Vagina (tissue), 2 donors: ENCODE data around the gene SPSB1. TPM values are rescaled to one million over a fixed set of nuclear protein-coding genes. Genes with fewer than 3 reads are reported as not detected.

ENCODE experiments used
- DNase-seq, 2 donors: peaks; one replicate each; pipeline ENCODE4 v3.0.0-alpha.2; 2017; ENCODE audit errors: extremely low spot score in 2 of 2
- H3K27ac ChIP-seq: fragments of 200-600 bp; sonication (generic); one replicate; pipeline ENCODE4 v1.5.1; 2019
- H3K27me3 ChIP-seq: fragments of 200-600 bp; sonication (generic); one replicate; pipeline ENCODE4 v1.5.1; 2019
- H3K36me3 ChIP-seq, 2 donors: fragments of 200-600 bp; sonication (generic); one replicate each; pipeline ENCODE4 v1.5.1; 2017 to 2019
- H3K4me1 ChIP-seq: fragments of 200-600 bp; sonication (generic); one replicate; pipeline ENCODE4 v1.5.1; 2019
- H3K4me3 ChIP-seq, 2 donors: fragments of 200-600 bp; sonication (generic); 1 replicate in 1 of 2; 2 replicates in 1 of 2; pipeline ENCODE4 v1.5.1; 2016 to 2019
- H3K9me3 ChIP-seq: fragments of 200-600 bp; sonication (generic); one replicate; pipeline ENCODE4 v1.5.1; 2019
- POLR2A ChIP-seq, 2 donors: fragments of 450-650 bp; IDR thresholded peaks; one replicate each; pipeline ENCODE4 v1.6.1; 2017; ENCODE audit warnings: antibody characterized with exemption in 2 of 2, mild to moderate bottlenecking in 2 of 2, moderate library complexity in 2 of 2
- POLR2AphosphoS5 ChIP-seq, 2 donors: sonication (generic); formaldehyde crosslinking; IDR thresholded peaks; one replicate each; pipeline ENCODE4 v1.9.0; 2017; ENCODE audit warnings: antibody characterized with exemption in 2 of 2, mild to moderate bottlenecking in 2 of 2, low read depth in 1 of 2; ENCODE audit not compliant: insufficient read depth in 1 of 2
- intact Hi-C: fragments of 100-400 bp; cut with DNase I; formaldehyde crosslinking; loops from one replicate; pipeline ENCODE4 v1.15.1; 2023
- total RNA-seq: library from RNA; depleted of rRNA; stranded (reverse); fragments of >200 nt; gene quantifications from one replicate; pipeline ENCODE4 v1.2.3, GENCODE V29; 2016
- TF ChIP-seq, protein P1 (sequence below), 3 experiments: fragments of 450-650 bp in 2 of 3; fragments of 200-600 bp in 1 of 3; sonication (generic) in 1 of 3; IDR thresholded peaks; one replicate each; pipeline ENCODE4 v1.5.1; 2017 to 2019; ENCODE audit warnings: antibody characterized with exemption in 3 of 3, mild to moderate bottlenecking in 2 of 3, moderate library complexity in 2 of 3

SPSB1 gene
- total RNA-seq, 1 donor from 2014 or later, result 40.0 TPM

DNA sequence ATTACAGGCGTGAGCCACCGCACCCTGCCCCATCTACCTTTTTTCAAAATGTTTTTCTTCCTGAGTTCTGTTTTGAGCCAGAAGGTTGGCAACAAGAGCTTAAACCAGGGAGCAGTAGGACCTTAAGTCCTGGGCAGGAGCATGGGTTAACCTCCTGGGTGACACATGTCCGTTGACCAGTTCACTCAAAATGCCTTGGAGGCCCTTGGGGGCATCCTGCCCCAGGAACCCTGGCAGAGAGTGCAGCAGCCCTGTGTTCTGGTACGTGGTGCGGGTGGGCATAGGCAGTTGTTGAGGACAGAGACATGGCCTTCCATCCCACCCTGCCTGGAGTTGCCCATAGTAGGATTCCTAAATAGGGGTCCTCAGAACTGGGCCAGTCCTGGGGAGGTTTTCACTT lies 46.5 kb upstream of the SPSB1 start:
- peaks cover 0 to 22% of the 10 kb centered on the region in 2 donors for H3K36me3 ChIP-seq
- no peak overlapping the region for H3K27ac ChIP-seq
- DNase-seq, result no peak
- intact Hi-C loops, result no loop called here
- no peaks in the 10 kb centered on the region for H3K27me3 ChIP-seq
- no peak overlapping the region for H3K4me3 ChIP-seq
- TF ChIP-seq POLR2A (IDR thresholded peaks at IDR 0.05) (no peak), POLR2AphosphoS5 (IDR thresholded peaks at IDR 0.05; ENCODE audit: insufficient read depth in 1 of 2, low read depth in 1 of 2) (no peak)
- TF ChIP-seq, protein P1, sequence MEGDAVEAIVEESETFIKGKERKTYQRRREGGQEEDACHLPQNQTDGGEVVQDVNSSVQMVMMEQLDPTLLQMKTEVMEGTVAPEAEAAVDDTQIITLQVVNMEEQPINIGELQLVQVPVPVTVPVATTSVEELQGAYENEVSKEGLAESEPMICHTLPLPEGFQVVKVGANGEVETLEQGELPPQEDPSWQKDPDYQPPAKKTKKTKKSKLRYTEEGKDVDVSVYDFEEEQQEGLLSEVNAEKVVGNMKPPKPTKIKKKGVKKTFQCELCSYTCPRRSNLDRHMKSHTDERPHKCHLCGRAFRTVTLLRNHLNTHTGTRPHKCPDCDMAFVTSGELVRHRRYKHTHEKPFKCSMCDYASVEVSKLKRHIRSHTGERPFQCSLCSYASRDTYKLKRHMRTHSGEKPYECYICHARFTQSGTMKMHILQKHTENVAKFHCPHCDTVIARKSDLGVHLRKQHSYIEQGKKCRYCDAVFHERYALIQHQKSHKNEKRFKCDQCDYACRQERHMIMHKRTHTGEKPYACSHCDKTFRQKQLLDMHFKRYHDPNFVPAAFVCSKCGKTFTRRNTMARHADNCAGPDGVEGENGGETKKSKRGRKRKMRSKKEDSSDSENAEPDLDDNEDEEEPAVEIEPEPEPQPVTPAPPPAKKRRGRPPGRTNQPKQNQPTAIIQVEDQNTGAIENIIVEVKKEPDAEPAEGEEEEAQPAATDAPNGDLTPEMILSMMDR (IDR thresholded peaks at IDR 0.05), result no peak
- H3K4me1 ChIP-seq, result peaks cover 92% of the 10 kb centered on the region
- H3K9me3 ChIP-seq, result no peaks in the 10 kb centered on the region

DNA sequence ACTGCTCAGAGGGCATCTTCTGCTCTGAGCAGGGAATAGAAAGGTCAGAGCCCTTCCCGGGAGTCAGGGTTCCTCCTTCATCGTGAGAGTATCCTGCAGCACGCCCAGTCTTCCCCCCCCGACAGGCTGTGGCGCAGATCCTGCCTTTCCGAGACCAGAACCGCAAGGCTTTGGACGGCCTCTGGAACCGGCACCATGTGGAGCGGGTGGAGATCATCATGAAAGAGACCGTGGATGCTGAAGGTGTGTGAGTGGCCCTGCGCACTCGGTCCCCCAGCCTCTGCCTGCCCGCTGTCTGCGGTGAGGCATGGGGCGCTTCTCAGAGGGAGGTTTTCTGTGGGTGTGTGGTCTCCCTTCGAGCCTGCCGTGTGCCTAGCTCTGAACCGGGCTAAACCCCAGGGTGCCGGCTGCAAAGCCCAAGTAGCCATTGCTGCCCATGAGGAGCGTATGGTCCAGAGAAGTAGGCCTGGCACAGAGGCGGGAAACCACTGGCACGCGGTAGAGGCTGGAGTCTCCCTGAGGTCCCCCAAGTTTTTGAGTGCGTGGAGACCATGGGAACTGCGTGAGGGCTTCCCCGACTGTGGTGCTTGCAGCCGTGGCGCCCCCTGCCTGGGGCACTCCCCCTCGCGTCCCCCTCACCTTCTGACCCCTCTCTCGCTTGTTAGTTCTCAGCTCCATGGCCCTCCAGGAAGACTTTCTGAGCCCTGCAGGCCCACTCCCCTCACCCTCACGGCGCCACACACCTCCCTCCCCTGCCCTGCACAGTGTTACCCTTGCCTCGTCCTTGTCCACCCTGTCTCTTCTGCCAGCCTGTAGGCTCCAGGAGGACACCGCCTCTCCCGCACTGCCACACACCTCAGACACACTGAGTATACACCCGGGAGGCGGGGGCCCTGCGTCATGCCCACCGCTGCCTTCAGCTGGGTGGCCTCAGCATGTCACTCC lies 45.6 kb upstream of the SPSB1 start:
- no peaks in the 10 kb centered on the region for H3K9me3 ChIP-seq
- DNase-seq, result no peak
- no peak overlapping the region for H3K4me3 ChIP-seq
- H3K27me3 ChIP-seq, result no peaks in the 10 kb centered on the region
- intact Hi-C loops, result no loop called here
- no peak overlapping the region for H3K27ac ChIP-seq
- TF ChIP-seq POLR2A (IDR thresholded peaks at IDR 0.05) (no peak), POLR2AphosphoS5 (IDR thresholded peaks at IDR 0.05; ENCODE audit: insufficient read depth in 1 of 2, low read depth in 1 of 2) (no peak)
- TF ChIP-seq, protein P1 (IDR thresholded peaks at IDR 0.05), result no peak
- peaks cover 89% of the 10 kb centered on the region for H3K4me1 ChIP-seq
- H3K36me3 ChIP-seq, result peaks cover 0 to 22% of the 10 kb centered on the region in 2 donors

DNA sequence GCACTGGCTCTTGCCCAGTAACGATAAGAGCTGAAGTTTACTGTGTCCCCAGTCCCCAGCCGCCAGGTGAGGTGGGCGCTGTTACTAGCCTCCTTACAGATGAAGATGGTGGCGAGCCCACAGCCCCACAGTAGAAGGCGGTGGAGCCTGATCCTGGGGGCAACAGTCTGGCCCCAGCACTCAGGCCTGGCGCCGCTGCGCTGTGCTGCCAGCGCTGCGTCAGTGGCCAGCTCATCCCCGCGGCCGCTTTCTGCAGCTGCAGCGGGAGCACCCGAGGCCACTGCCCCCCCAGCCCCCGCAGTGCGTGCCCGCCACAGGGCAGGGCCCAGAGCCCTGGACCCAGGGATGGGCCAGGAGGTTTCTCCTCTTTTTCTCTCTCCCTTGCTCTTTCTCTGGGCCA lies 44.8 kb upstream of the SPSB1 start:
- intact Hi-C loops, result no loop called here
- DNase-seq, result no peak
- Histone ChIP-seq H3K27ac (no peak overlapping the region), H3K27me3 (no peaks in the 10 kb centered on the region), H3K4me1 (peaks cover 81% of the 10 kb centered on the region), H3K36me3 (peaks cover 0 to 25% of the 10 kb centered on the region in 2 donors), H3K9me3 (no peaks in the 10 kb centered on the region), H3K4me3 (no peak overlapping the region)
- TF ChIP-seq POLR2AphosphoS5 (IDR thresholded peaks at IDR 0.05; ENCODE audit: insufficient read depth in 1 of 2, low read depth in 1 of 2) (no peak), POLR2A (IDR thresholded peaks at IDR 0.05) (no peak)
- TF ChIP-seq, protein P1 (IDR thresholded peaks at IDR 0.05), result no peak

DNA sequence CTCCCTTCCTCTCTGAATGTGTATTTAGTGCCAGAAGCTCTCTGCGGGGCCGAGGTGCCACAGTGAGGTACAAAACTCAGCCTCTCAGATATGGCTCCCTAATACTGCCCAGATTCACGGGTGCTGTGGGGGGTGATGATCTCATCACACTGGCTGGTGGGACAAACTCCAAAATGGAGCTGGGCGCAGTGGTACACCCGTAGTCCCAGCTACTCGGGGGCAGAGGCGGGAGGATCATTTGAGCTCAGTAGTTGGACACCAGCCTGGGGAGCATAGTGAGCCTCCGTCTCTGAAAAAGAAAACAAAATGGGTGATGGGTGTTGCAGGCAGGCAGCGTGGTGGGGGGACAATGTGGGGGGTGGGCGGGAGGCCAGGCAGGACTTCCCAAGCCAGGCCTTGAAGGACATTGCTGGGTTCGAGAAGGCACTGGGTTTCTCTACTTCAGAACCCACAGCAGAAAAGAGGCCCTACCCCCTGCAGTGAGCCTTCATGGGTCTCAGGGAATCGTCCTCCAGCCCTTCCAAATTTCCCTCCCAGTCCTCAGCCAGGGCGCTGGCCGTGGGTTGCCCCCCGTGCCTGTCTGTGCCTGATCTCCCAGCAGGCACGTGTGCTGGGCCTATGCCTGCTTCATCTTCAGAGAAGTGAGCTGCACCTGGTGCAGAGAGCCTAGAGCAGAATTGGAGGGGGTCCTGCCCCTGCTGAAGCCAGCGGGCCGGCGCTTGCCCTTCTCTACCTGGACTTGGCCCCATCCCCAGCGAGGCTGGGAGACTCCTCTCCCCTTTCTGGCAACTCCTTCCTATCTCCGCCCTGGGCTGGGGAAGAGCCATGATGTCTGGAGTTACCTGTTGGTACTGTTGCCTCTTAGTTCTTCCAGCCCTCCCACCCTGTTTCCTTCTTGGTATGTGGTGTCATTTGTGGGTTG lies 44.1 kb upstream of the SPSB1 start:
- Histone ChIP-seq H3K27ac (peak overlapping the region; percentile 75), H3K4me1 (peaks cover 74% of the 10 kb centered on the region)
- intact Hi-C loops, result no loop called here

DNA sequence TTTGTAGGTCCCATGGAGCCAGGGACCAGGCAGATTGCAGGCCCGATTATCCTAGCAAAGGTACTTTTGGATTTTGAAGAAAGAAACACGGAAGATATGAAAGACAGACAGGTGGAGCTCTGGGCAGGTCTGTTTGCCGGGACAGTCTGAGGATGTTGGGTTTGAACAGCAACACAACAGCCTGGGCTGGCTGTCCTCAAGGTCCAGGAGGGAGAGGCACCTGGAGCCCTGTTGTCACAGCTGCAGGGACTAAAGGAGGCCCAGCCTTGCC lies 43.5 kb upstream of the SPSB1 start:
- intact Hi-C loops, result no loop called here
- peaks cover 0 to 28% of the 10 kb centered on the region in 2 donors for H3K36me3 ChIP-seq
- no peaks in the 10 kb centered on the region for H3K27me3 ChIP-seq
- peaks cover 68% of the 10 kb centered on the region for H3K4me1 ChIP-seq
- peak overlapping the region; percentile 75 for H3K27ac ChIP-seq
- TF ChIP-seq POLR2AphosphoS5 (IDR thresholded peaks at IDR 0.05; ENCODE audit: insufficient read depth in 1 of 2, low read depth in 1 of 2) (no peak), POLR2A (IDR thresholded peaks at IDR 0.05) (no peak)
- TF ChIP-seq, protein P1 (IDR thresholded peaks at IDR 0.05), result no peak
- H3K4me3 ChIP-seq, result no peak overlapping the region
- H3K9me3 ChIP-seq, result no peaks in the 10 kb centered on the region
- no peak for DNase-seq

More for the DNA sequence above, 44.1 kb upstream of the SPSB1 start:
- no peak for DNase-seq
- no peak for TF ChIP-seq POLR2A (IDR thresholded peaks at IDR 0.05)
- peak in 1 of 2 donors; percentile 19 for TF ChIP-seq POLR2AphosphoS5 (IDR thresholded peaks at IDR 0.05; ENCODE audit: insufficient read depth in 1 of 2, low read depth in 1 of 2)
- no peaks in the 10 kb centered on the region for H3K9me3 ChIP-seq
- H3K27me3 ChIP-seq, result no peaks in the 10 kb centered on the region
- H3K4me3 ChIP-seq, result no peak overlapping the region
- peaks cover 0 to 28% of the 10 kb centered on the region in 2 donors for H3K36me3 ChIP-seq
